Pulmonary artery endothelial cell (primary cell): ENCODE data around the gene CRTAC1. TPM values are rescaled to one million over a fixed set of nuclear protein-coding genes. Genes with fewer than 3 reads are reported as not detected.

Source experiments
- DNase-seq: peaks from one replicate; pipeline ENCODE4 v3.0.0-alpha.2; 2011; ENCODE audit warnings: low read depth, low spot score
- total RNA-seq: library from RNA; depleted of rRNA; stranded (reverse); fragments of >200 nt; gene quantifications from 2 replicates; pipeline ENCODE4 v1.2.3, GENCODE V29; 2014

Gene CRTAC1, protein sequence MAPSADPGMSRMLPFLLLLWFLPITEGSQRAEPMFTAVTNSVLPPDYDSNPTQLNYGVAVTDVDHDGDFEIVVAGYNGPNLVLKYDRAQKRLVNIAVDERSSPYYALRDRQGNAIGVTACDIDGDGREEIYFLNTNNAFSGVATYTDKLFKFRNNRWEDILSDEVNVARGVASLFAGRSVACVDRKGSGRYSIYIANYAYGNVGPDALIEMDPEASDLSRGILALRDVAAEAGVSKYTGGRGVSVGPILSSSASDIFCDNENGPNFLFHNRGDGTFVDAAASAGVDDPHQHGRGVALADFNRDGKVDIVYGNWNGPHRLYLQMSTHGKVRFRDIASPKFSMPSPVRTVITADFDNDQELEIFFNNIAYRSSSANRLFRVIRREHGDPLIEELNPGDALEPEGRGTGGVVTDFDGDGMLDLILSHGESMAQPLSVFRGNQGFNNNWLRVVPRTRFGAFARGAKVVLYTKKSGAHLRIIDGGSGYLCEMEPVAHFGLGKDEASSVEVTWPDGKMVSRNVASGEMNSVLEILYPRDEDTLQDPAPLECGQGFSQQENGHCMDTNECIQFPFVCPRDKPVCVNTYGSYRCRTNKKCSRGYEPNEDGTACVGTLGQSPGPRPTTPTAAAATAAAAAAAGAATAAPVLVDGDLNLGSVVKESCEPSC
- 2.5 and 4.9 TPM in 2 replicates for total RNA-seq

DNA sequence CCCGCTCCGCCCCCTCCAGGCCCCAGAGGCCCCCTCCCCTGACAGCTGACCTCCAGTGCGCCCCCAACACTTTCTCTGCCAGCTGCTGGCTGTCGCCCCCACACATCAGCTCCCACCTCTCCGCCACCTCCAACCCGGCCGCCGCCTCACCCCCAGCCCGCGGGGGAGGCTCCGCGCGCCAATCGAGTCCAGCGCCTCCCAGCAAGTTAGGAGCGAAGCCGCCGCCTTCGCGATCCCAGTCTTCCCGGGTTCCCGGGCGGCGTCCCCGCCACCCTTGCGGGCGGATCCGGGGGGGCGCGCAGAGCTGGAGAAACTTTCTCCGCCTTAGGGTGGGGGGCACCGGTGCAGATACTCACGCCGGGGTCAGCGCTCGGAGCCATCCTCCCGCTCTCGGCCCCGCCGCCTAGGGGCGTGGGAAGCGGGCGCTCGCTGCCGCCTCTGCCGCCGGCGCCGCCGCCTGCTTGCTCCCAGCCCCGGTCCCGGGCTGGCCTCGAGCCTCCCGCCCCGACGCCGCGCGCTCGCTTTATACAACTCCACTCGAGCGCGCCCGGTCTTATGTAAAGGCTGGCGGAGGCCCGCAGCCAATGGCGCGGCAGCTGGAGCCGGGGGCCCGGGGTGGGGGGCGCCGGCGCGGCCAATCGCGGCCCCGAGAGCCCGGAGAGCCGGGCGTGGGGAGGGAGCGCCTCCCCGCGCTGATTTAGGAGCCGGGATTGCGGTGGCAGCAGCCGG, at the start of gene CRTAC1:
TSS of gene CRTAC1 (minus strand) at position 529 of the 729 bp plus-strand sequence. CDS start at position 380, 149 bp downstream.
- no peak for DNase-seq

DNA sequence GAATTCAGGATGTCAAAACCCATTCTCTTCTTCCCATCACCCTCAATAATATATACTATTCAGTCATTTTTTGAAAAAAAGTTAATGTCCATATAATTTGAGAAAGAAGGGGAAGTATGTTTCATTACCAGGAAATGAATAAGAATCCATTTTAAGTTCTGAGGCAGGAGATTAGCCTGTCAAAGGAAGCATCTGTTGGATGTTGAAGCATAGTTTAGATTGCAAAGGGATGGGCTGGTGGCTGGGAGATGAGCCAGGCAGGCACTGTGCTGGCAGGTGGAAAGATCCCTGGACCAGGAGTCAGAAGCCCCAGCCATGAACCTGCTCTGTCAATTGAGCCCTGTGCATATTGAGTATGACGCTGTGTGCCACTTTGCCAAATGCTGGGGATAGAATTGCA, 48.4 kb upstream of the CRTAC1 start:
- DNase-seq, result peak; percentile 54

DNA sequence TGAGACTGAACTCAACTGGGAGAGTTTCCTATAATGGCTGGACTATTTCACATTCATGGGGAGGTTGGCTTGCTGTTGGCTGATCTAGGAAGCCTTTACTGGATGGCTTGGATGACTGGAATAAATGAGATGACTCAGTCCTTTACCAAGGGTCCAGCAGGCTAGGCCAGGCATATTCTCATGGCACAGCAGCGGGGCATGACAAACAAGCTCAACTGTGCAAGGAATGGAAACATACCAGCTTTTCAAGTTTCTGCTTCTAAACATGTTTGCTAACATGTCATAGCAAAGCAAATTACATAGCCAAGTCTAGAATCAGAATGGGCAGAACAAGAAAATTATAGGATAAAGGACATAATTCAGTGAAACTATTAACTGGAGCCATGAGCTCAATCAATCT, 46.8 kb upstream of the CRTAC1 start:
- no peak for DNase-seq

DNA sequence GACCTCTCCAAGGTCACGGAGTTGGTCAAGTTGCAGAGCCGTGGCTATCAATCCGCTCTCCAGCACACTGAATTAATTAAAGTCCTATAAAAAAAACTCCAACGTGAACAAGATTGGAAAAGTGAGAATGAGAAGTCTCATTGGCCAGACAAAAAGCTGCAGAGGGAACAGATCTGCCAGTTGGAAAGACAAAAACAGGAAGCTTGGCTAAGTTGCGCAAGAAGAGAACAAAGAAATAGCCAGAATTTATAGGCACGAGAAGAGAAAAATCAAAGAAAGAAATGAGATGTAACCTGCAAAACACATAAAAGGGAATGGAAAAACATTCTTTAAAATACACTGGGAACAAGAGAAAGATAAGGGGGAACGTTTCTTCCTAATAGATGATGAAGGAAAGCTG, 45.7 kb upstream of the CRTAC1 start:
- no peak for DNase-seq

DNA sequence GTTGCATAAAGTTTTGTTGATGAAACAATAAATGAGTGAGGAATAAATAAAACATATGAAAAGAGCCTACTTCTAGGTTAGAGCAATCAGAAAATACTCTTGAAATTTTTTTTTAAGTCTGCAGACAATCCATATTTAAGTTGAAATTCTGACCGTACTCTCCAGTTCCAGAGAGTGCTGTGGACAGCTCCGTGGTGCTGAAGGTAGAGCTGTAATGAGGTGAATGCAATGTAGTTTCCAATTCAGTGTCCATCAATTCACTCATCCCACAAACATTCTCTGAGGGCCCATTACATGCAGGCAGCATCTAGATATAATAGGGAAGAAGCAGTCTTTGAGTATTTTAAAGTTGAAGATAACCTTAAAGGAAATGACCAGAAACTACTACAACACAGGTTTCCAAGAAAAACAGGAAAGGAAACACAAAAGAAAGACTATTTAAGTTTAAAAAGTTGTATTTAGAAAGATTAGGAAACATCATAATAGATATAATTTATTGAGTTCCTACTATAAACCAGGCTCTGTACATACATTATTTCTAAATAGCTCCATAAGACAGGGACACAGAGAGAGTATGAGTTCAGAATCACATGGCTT, 44.0 kb upstream of the CRTAC1 start:
- DNase-seq, result no peak

DNA sequence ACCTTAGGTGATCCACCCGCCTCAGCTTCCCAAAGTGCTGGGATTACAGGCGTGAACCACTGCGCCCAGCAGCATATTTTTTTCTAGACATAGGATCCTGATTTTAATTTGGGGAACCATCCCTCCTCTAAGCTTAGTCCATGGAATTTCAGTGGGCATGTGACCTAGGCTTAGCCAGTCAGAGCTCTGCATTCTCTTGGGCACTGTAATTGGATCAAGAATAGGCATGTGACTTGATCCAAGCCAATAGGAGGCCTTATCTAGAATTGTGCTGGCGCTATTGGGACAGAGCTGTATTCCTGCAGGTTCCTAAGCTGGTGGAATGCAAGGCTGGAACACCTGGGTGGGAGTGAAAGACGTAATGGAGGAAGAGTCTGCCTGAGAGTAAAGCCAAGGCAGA, 36.7 kb upstream of the CRTAC1 start:
- no peak for DNase-seq

DNA sequence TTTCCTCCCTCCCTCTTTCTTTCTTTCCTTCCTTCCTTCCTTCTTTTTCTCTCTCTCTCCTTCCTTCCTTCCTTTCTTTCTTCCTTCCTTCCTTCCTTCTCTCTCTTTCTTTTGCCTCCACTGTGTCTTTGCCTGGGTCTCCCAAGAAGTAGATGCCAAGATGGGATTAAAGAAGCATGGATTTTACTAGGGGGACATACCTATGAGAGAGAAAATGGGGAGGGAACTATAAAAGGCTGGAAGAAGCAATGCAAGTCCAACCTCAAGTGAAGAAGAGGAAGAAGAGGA, 33.3 kb upstream of the CRTAC1 start:
- DNase-seq, result no peak

DNA sequence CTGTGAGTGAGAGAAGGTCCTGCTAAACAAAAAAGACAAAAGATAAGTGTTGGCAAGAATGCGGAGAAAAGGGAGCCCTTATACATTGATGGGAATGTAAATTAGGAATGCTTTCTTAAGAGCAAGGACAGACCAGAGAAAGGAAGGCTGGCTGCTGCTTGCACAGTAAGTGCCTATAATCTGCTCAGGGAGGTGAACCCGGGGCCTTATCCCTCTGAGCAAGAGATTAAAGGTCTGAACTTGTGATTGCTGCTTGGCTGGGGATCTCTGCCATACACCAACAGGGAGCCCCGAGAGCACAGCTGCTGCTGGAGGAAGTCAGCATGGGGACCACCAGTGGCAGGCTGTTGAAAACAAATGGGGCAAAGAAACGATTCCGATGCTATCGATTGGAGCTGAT, 32.0 kb upstream of the CRTAC1 start:
- DNase-seq, result no peak

DNA sequence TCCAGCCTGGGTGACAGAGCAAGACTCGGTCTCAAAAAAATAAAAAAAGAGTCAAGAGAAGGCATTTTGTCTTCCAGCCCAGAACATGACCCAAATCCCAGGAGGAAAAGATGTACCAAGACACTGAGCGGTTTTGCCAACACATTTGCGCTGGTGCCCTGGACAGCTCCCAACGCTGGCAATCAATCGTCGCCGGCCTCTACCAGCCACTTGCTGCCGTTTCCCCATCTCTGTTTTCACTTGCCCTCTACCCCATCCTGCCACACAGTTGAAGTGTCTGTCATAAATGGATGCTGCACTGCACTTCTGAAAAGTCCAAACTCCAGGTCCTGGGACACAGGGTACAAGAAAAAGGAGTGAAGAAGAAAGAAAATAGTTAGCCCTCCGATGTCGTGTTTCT, 29.7 kb upstream of the CRTAC1 start:
- no peak for DNase-seq

DNA sequence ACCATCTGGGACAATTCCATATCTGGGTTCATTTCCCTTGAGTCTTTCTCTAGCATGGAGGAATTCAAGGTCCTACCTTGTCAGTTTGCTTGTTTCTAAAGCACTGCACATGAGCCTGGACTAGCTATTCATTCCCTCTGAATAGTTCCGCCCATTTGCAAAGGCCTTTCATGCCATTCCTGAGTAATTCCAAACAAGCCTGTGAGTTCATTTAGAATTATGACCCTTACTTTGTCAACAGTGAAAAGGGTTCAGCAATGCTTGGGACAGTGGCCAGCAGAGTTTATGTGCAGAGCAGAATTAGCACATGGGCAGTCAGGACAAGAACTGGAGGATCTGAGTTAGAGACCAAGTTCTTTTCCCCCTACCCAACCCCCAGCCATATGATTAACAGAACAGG, 27.9 kb upstream of the CRTAC1 start:
- DNase-seq, result no peak

DNA sequence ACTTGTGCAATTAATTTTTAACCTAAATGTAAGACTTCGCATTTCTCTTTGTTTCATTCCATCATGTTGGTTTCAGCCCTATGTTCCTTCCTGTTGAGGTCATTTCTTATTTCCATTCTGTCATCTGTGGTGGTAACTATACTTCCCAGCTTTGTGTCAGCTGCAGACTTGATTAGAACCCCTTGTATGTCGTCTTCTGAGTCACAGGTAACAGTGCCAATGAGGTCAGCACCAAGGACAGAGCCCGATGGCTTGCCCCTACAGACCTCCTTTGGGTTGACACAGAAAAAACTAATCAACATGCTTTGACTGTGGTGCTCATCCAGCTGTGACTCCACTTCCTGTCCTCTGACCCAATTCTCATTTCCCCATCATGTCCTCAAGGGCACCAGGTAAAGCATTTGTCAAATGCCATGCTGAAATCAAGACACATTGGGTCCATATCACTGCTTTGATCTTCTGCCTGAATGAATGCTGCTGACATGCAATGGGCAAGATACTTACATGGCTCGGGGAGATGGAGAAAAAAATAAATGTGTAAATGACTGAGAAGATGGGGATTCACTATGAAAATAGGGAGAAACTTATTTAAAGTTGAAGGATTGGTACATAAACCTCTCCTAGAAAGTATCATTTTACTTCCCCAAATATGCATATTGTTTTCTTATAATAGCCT, 25.6 kb upstream of the CRTAC1 start:
- DNase-seq, result no peak

DNA sequence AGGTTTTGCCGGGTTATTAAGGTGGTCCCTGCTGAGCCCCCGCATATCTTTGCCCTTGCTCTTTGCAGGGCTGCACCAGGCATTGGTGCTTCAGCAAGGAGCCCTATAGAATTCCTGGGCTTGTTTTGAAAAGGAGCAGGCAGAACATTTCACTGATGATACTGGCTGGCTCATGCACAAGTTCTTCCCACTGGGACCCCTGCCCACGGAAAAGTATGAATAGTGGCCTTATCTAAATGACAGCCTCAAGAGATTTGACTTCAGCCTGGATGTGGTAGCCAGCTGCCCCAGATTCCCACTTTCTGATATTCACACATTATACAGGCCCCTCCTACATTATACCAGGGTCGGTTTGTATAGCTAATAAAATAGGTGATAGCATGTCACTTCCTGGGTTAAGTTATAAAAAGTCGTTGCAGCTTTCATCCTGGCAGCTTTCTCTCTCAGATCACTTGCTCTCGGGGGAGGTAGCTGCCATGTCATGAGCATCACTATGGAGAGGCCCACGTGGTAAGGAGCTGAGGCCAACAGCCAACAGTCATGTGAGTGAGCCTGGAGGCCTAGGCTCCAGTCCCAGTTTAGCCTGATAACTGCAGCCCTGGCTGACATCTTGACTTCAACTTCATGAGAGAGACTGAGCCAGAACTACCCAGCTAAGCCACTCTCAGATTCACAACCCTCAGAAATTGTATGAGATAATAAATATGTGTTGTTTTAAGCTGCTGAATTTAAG, 16.8 kb upstream of the CRTAC1 start:
- no peak for DNase-seq

DNA sequence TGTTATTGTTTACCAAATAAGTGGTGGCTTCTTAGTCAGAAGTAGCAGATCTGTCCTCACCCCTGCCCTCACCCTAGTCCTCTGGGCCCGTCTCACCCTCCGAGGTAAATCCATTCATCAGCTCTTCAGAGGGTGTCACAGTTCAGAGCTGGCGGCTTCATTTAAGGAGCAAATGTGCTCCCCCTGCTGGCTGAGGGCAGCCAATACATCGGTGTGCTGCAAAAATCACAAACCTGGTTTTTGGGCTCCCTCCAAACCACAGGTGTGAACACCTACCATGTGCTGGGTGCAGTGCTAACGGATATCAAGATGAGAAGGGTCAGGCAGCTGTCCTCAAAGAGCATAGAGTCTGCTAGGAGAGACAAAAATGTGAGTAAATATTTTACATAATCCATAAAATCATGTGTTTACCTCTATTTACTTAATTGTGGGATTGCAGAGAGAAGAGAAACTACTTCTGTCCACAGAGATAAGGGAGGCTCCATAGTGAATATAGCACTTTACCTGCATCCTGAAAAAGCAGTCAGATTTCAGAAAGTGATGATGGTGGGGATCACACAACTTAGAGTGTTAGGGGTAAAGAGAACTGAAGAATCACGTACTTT, 15.5 kb upstream of the CRTAC1 start:
- DNase-seq, result peak; percentile 15

DNA sequence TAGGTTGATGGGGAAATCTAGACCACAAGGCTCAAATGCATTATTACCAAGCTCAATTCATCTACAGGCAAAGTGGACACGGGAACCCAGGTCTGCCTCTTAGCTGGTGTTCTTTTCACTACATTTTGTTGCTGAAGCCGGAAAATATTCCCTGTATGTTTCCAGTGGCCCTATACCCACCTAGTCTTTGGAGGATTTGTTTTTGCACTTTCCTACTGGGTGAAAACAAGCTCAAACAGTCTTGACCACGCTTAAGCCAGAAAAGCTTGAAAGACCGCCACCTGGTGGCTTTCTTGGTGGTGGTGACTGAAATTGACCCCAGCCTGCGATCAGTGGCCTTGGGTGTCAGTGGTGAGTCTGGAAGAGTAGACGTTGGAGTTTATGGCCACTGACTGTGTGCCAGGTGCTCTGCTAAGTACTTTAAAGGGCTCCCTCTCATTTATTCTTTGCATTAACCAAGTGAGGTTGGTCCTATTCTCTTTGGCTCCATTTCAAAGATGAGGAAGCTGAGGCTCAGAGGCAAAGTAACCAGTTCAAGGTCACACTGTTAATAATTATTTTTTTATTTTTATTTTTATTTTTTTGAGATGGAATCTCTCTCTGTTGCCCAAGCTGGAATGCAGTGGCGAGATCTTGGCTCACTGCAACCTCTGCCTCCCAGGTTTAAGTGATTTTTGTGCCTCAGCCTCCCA, 11.1 kb upstream of the CRTAC1 start:
- peak; percentile 13 for DNase-seq

DNA sequence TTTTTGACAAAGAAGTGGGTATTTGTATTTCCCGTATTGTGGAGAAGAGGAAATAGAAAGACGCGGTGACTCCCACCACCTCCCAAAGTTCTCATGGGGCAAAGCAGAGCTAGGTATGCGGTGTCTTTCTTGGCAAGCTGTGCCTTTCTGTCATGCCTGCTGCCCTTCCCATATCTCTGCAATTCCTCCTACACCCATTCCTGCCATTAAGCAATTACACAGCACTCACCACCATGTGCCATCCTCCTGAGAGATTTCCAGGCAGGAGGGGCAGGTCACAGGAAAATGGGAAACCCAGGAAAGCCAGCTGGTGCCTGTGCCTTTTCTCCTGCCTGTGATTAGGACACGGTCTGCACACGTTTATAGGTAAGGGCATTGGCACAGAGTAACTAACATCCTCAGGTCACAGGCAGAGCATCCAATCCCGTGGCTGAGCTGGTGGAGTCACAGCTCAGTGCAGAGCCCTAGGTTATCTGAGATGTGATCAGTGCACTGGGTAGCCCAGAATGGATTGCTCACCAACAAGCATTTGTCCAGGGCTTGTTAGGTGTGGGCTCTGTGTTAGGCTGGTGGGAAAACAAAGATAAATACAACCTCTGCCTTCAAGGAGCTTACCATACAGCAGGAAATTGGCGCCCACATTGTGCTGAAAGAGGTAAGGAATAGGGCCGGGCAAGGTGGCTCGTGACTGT, 9.4 kb upstream of the CRTAC1 start:
- DNase-seq, result no peak

DNA sequence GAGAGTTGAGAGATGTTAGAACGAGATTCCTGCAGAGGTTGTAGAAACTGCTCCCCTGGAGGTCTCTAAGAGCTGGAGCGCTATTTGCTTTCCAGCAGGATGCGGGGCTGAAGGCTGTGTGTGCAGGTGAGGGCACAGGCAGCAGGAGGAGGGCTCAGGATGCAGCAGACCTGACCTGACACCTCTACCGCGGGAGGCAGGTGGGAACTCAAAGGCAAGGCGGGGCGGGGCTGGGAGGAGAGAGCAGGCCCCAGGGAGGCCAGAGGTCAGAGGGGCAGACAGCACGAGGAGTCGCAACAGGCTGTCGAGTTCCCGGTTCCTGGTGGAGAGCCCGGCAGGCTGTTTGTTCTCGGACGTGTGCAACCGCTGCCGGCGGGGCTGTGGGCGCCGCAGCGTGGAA, 7.9 kb upstream of the CRTAC1 start:
- DNase-seq, result no peak

DNA sequence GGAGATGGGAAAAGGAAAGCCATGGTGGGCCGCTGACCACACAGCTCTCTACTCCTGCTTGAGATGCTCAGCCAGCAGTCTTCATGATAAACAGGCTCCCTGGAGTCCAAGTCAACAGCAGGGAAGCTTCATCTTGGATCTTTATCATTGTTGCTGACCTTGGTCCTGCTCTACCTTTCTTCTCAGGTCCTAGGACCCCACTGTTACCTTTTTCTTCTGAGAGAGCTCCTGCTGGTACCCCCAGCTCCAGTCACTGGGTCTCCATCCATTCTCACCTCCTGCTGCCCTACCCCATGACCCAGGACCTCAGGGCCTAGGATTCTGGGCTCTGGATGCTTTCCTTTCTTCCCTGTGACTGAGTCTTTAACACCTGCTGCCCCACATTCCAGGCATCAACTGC, 5.2 kb upstream of the CRTAC1 start:
- DNase-seq, result no peak

DNA sequence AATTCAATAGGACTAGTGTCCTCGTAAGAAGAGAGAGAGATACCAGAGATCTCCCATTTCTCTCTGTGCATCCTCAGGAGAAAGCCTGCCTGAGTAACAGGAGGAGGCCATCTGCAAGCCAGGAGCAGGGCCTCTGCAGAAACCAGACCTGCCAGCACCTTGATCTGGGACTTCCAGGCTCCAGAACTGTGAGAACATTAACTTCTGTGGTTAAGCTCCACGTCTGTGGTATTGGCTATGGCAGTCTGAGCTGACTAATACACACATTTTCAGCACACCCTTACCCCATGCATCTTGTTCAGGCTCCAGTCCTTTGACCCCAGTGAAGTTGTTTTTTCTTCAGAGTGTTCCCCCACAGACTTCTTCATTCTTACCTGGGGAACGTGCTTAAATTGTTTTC, 3.1 kb upstream of the CRTAC1 start:
- no peak for DNase-seq

DNA sequence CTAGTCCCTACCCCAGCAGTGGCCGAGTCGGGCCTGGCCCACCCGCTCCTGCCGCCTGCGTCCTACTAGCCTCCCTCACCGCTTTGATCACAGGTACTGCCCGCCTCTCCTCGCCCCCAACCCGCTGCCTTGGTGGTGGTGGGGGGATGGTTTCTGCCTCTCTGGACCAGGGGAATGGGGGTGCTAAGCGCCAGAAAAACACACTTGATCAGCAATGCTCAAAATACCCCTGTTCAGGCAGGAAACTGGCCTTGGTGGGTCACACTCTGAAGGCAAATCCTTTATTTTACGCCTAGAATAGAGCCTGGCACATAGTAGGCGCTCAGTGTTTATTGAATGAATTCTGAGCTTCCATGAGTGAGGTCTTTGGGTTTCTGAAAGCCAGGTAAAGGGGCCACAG, 1.0 kb upstream of the CRTAC1 start:
- no peak for DNase-seq
